HEK293T (cell line): ENCODE measurements around the gene ZNRF3.

Experiments
- CTCF ChIA-PET: fragments of 350-600 bp; formaldehyde crosslinking; extraction: SDS; loops from one replicate; lab custom pipeline; 2021; ENCODE audit warnings: antibody characterized with exemption, inconsistent platforms; lab: Yijun Ruan, JAX
- POLR2A ChIA-PET: fragments of 350-600 bp; formaldehyde crosslinking; extraction: SDS; loops from one replicate; lab custom pipeline; 2020; ENCODE audit warnings: antibody characterized with exemption, inconsistent platforms; lab: Yijun Ruan, JAX
- DNase-seq: peaks from one replicate; pipeline ENCODE4 v3.0.0; 2012; ENCODE audit warnings: mixed read lengths; ENCODE audit errors: extremely low spot score
- ARNT ChIP-seq: fragments of 450-650 bp; IDR thresholded peaks from 2 replicates; pipeline ENCODE4 v1.6.1; 2017; ENCODE audit warnings: mild to moderate bottlenecking
- BHLHE40 ChIP-seq: fragments of 450-650 bp; IDR thresholded peaks from 2 replicates; pipeline ENCODE4 v1.6.1; 2016; ENCODE audit warnings: mild to moderate bottlenecking, moderate library complexity, borderline replicate concordance
- CTBP1 ChIP-seq: fragments of 450-650 bp; IDR thresholded peaks from 2 replicates; pipeline ENCODE4 v1.6.1; 2016; ENCODE audit warnings: borderline replicate concordance
- ELF4 ChIP-seq: fragments of 450-650 bp; IDR thresholded peaks from 2 replicates; pipeline ENCODE4 v1.6.1; 2017; ENCODE audit warnings: antibody characterized with exemption
- FOXA1 ChIP-seq: fragments of 450-650 bp; IDR thresholded peaks from 2 replicates; pipeline ENCODE4 v1.6.1; 2016; ENCODE audit warnings: mild to moderate bottlenecking
- FOXK2 ChIP-seq: fragments of 450-650 bp; IDR thresholded peaks from 2 replicates; pipeline ENCODE4 v1.6.1; 2016; ENCODE audit warnings: mild to moderate bottlenecking
- FOXM1 ChIP-seq: fragments of 450-650 bp; IDR thresholded peaks from 2 replicates; pipeline ENCODE4 v1.6.1; 2017; ENCODE audit warnings: mild to moderate bottlenecking, borderline replicate concordance
- HDGF ChIP-seq: fragments of 450-650 bp; IDR thresholded peaks from 2 replicates; pipeline ENCODE4 v1.6.1; 2017; ENCODE audit warnings: antibody characterized with exemption, borderline replicate concordance
- L3MBTL2 ChIP-seq: fragments of 450-650 bp; conservative IDR thresholded peaks from 2 replicates; pipeline ENCODE4 v1.6.1; 2016; ENCODE audit warnings: mild to moderate bottlenecking
- LEF1 ChIP-seq: fragments of 450-650 bp; IDR thresholded peaks from 2 replicates; pipeline ENCODE4 v1.6.1; 2017; ENCODE audit warnings: mild to moderate bottlenecking, borderline replicate concordance
- NFRKB ChIP-seq: fragments of 450-650 bp; IDR thresholded peaks from 2 replicates; pipeline ENCODE4 v1.6.1; 2016; ENCODE audit warnings: mild to moderate bottlenecking, moderate library complexity
- PKNOX1 ChIP-seq: fragments of 450-650 bp; IDR thresholded peaks from 2 replicates; pipeline ENCODE4 v1.6.1; 2016
- SP1 ChIP-seq: fragments of 450-650 bp; IDR thresholded peaks from 2 replicates; pipeline ENCODE4 v1.6.1; 2017
- SUZ12 ChIP-seq: fragments of 450-650 bp; IDR thresholded peaks from 2 replicates; pipeline ENCODE4 v1.6.1; 2016; ENCODE audit warnings: mild to moderate bottlenecking
- TARDBP ChIP-seq: fragments of 450-650 bp; IDR thresholded peaks from 2 replicates; pipeline ENCODE4 v1.6.1; 2016
- ZNF384 ChIP-seq: fragments of 450-650 bp; IDR thresholded peaks from 2 replicates; pipeline ENCODE4 v1.6.1; 2016

Gene ZNRF3

GRCh38 chr22:28938286-28938833 is 55.0 kb downstream of the ZNRF3 start:
- DNase-seq = no peak
- ChIA-PET POLR2A (no interaction called here), CTCF (no interaction called here)
- TF ChIP-seq FOXM1 = no peak
- no peak for TF ChIP-seq ARNT
- TF ChIP-seq SP1 = no peak
- TF ChIP-seq FOXA1 = no peak
- no peak for TF ChIP-seq BHLHE40
- TF ChIP-seq ZNF384 = no peak
- no peak for TF ChIP-seq TARDBP

DNA sequence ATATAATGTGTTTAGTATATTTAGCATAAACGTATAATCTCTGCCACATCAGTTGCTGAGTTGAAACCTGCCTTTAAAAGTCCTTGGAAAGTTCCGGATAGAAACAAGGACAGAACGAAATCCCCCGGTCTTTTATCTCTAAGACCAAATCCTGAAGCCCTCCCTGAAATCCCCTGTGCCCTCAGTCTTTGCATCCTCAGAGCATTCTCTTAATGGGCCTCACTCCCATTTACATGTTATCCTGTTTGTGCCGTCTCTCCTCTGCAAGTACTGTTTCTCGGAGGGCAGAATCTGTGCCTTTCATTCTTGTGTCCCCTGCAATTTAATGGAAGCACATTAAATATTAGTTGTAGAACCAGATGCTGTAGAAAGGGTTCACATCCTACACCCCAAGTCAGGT is 56.0 kb downstream of the ZNRF3 start:
- no peak for TF ChIP-seq BHLHE40
- TF ChIP-seq ELF4 = no peak
- TF ChIP-seq SP1 = no peak
- TF ChIP-seq ARNT = no peak
- TF ChIP-seq FOXK2 = no peak
- no peak for TF ChIP-seq LEF1
- no peak for TF ChIP-seq PKNOX1
- TF ChIP-seq SUZ12 = no peak
- no peak for TF ChIP-seq HDGF
- no peak for TF ChIP-seq TARDBP
- no peak for TF ChIP-seq NFRKB
- CTCF ChIA-PET = no interaction called here
- POLR2A ChIA-PET = interaction anchor here (0.6 kb wide), 1 partner anchor 12 kb away, joined by 3 read pairs; no protein-coding TSS in a partner anchor
- DNase-seq = no peak

- TF ChIP-seq ZNF384 (no peak), SP1 (no peak), L3MBTL2 (no peak), PKNOX1 (no peak), FOXA1 (no peak), SUZ12 (no peak)
- CTCF ChIA-PET = no interaction called here
- no peak for DNase-seq
- POLR2A ChIA-PET = no interaction called here
Observed at GRCh38 chr22:28939932-28940331, 56.6 kb downstream of the ZNRF3 start.

DNA sequence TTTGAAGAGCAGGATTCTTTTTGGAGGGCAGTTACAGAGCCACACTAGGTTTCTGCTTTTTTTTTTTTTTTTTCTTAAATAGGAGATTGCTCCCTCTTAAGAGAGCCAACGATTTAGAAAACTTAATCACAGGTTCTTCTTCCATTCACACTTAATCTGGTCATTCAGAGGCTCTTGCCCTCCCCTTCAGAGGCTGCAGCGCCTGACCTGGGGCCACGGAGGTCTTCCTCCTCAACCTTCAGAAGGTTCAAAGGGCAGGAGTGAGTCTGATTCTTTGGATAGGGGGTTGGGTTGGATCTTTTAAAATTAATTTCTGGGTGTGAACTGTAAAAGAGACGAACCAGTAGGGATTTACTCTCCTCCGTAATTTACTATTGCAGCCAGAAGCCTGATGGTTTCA is 57.1 kb downstream of the ZNRF3 start:
- TF ChIP-seq L3MBTL2 (no peak), NFRKB (no peak), PKNOX1 (no peak), FOXA1 (no peak)
- POLR2A ChIA-PET = no interaction called here
- DNase-seq = no peak
- CTCF ChIA-PET = no interaction called here

- ChIA-PET POLR2A (no interaction called here), CTCF (interaction anchor here (1.1 kb wide), 2 partner anchors 10 to 18 kb away, joined by 3 to 5 read pairs; no protein-coding TSS in a partner anchor)
- DNase-seq = no peak
- TF ChIP-seq L3MBTL2 (no peak), LEF1 (no peak)
Observed at GRCh38 chr22:28942333-28942732, 59.0 kb downstream of the ZNRF3 start.

- DNase-seq = no peak
- POLR2A ChIA-PET = no interaction called here
- CTCF ChIA-PET = interaction anchor here (1.1 kb wide), 1 partner anchor 19 kb away, joined by 3 read pairs; no protein-coding TSS in a partner anchor
Observed at GRCh38 chr22:28942801-28943500, 59.6 kb downstream of the ZNRF3 start.

More at GRCh38 chr22:28942801-28943500, 59.6 kb downstream of the ZNRF3 start:
- TF ChIP-seq L3MBTL2 (no peak), ZNF384 (no peak), FOXM1 (no peak), SP1 (no peak), TARDBP (no peak), LEF1 (no peak), ELF4 (no peak), FOXK2 (no peak), PKNOX1 (no peak), BHLHE40 (no peak), CTBP1 (no peak), FOXA1 (no peak), NFRKB (no peak)
